HG02610 (cell line): ENCODE results near the gene EXOC6B.

Source experiments
- ATAC-seq: cut with Tn5 transposase; IDR thresholded peaks from one replicate; pipeline ENCODE4 v1.9.1; 2021; ENCODE audit warnings: mild to moderate bottlenecking, moderate library complexity; ENCODE audit not compliant: unreplicated experiment

The EXOC6B gene

GRCh38 chr2:72235497-72236415 is 590.1 kb downstream of the EXOC6B start:
- ATAC-seq: no peak

- no peak for ATAC-seq
Measured at GRCh38 chr2:72233211-72233610, 592.6 kb downstream of the EXOC6B start.

DNA sequence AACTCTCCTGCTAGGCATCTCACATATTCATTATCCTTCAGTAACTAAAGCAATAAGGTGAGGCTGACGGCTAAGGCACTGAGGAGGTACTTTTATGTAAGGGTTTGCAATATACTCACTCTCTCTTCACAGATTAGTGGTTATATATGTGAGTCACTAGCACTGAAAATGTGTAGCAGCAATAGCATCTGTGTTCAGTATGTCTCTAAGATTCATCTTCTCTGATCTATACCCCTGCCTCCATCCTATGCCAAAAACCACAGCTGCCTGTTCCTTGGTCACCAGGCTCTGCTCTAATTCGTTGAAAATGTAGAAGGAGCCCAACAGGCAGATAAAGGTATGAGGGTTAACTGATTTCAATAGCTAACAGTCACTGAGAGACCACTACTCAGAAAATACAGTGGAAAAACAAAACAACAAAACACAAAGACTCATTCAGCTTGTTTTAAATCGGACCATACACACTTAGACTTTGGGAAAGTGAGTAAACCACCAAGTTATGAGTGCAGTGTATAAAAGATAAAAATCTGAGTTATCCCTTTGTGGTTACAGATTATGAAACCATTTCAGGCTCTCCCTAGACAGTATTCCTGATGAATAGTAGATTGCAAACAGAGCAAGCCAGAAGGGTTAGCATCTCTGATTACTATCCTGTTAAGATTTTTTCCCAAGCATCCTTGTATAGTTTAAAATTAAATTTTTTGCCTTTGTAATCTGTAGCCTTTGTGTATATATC is 602.8 kb downstream of the EXOC6B start:
- no peak for ATAC-seq

GRCh38 chr2:72220170-72220569 is 605.7 kb downstream of the EXOC6B start:
- no peak for ATAC-seq

DNA sequence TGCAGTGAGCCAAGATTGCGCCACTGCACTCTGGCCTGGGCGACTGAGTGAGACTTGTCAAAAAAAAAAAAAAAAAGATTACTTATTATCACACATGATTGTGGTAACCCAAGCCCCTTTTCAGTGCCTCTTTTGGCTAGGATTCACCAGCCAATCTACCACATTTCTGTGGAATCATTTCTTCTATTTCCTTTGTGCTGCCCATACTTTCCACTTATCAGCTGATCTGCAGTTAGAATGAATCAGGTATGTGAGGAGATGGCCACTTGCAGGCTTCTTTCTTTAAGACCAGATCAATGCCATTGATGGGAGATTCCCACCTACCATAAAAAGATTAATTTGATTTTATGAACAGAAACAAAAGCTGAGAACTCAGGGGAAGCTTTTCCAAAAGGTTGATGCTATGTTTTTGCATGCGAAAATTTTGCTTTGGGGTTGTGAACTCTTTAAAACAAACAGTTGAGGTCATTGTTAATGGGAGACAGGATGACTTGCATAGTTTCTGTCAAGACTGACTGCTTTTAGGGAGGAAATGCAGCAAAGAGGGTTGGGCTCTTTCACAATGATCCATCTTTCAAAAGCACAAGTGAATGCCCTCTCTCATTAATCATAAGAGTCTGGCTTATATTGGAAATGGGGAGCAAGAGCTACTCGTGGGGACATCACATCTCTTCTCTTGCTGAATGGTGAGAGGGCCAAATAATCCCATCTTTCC is 611.2 kb downstream of the EXOC6B start:
- ATAC-seq: no peak

DNA sequence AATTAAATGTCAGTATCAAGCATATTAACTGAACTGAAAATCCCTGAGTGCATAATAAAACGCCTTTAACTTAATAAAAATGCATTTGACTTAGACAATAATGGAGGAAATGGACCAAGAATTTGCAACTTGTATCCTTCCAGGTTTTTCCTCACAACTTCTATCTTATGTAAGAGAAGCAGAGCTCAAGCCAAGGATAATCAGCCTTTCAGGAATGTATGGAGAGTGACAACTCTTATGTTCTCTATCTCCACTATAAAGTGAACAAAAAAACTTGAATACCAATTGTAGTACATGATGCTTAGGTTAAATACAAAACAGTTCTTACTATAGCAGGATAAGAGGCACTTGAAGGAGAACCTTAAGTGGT is 613.4 kb downstream of the EXOC6B start:
- no peak for ATAC-seq

- ATAC-seq: no peak
Measured at GRCh38 chr2:72211777-72212485, 613.9 kb downstream of the EXOC6B start.

DNA sequence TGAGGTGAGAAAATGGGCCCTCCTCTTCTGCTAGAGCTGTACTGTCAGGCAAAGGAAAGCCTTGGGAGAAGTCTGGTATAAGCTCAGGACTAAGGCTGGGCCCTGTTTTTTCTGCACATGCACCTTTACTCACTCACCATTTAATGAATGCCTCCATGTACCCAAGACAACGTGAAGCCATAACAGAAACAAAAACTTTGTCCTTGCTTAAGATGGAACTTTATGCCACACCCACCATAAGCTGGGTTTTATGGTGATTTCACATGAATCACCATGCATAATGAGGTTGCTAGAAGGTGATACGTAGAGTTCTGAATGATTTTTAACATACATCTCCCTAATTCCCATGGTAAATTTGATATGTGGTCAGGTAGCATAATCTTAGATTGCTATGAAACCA is 614.5 kb downstream of the EXOC6B start:
- ATAC-seq: no peak

- no peak for ATAC-seq
Measured at GRCh38 chr2:72210470-72210869, 615.4 kb downstream of the EXOC6B start.

DNA sequence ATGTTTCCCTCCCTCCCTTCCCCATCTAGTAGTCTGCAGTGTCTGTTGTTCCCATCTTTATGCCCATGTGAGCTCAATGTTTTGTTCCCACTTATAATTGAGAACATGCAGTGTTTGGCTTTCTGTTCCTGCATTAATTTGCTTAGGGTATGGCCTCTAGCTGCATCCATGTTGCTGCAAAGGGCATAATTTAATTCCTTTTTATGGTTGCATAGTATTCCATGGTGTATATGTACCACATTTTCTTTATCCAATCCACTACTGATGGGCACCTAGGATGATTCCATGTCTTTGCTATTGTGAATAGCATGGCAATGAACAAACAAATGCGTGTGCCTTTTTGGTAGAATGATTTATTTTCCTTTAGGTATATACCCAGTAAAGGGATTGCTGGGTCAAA is 617.6 kb downstream of the EXOC6B start:
- no peak for ATAC-seq

DNA sequence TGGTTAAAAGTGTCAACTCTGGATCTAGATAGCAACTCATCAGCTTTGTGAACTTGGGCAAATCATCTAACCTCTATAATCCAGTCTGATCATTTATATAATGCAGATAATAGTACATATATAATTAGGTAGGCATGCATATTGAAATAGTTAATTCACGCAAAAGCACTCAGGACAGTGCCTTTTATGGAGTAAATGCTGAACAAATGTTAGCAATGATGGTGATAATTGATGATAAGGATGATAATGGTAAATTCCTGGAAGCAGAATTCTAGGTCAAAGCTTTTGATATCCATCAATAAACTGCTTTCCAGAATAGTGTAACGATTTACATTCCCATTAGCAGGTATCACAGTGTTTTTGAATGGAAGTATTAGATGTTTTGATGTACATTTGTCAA is 618.5 kb downstream of the EXOC6B start:
- ATAC-seq: no peak

DNA sequence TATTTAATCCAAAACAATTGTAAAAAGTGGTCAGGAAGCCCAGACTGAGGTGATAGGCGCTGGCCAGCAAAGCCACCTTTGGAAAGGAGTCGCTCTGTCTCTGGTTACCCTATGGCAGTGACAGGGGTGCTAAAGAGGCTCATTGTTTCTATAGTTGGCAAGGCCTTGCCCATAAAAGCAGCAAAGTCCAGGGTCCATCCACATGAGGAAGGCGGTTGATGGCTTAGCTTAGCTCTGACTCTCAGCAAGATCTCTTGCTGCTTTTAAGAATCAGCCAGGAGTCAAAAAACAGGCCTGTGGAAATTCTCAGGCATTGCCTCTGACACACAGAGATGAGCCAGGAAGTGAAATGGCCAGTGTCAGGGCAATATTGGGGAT is 620.3 kb downstream of the EXOC6B start:
- no peak for ATAC-seq

GRCh38 chr2:72204786-72205503 is 620.9 kb downstream of the EXOC6B start:
- no peak for ATAC-seq

- no peak for ATAC-seq
Measured at GRCh38 chr2:72204156-72204785, 621.6 kb downstream of the EXOC6B start.

DNA sequence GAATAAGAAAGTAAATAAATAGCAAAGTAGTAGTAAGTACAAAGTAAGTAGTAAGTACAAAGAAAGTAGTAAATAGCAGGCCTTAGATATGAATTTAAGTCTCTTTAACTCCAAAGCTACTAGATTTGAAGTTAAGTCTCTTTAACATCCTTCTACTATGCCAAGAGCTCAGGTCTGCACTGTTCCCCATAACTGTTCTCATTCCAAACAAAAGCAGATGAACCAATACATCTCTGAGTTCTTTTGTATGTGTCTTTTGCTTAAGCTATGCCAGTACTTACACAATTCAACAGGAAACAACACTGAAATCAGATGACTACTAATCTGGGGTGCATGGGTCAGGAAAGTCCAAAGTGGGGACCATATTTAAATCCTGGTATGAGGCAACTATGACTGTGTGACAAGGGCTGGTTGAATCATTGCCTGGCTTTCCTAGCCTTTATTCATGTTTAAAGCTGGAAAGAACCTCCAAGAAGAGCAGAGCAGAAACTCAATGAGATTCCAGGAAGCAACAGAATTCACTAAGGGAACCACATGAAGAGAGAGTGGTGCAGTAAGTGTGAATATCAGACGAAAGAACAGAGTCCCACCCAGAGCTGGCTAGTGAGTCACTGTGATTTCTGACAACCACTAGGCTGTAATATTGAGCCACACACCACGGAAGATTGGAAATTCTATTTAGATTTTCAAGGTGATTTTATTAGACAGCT is 627.1 kb downstream of the EXOC6B start:
- ATAC-seq: no peak

GRCh38 chr2:72193723-72194122 is 632.1 kb downstream of the EXOC6B start:
- no peak for ATAC-seq

- no peak for ATAC-seq
Measured at GRCh38 chr2:72191441-72191840, 634.4 kb downstream of the EXOC6B start.

- ATAC-seq: no peak
Measured at GRCh38 chr2:72185206-72185605, 640.6 kb downstream of the EXOC6B start.

DNA sequence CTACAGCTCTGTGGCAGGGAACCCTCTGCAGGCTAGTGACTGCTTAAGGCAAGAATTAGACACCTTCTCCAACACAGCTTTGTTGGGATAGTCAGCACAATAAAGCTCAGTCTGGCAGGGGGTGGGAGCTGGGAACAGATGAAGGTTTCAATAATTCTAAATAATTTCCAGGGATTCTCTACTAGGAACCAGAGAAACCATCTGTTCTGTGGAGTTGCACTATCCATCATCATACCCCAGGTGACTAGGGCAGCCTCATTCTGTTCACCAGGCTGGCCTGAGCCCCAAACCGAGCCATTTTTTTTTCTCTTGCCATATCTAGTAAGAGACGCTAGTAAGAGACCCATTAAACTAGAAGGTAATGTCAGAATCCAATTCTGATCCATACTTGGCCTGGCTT is 642.4 kb downstream of the EXOC6B start:
- no peak for ATAC-seq
